Fibroblast of peridontal ligament (primary cell): ENCODE measurements around the gene LHX5.
A peak's percentile ranks its signal among the peaks of the same experiment; 100 is the strongest.

Experiments
- DNase-seq: peaks from one replicate; pipeline ENCODE4 v3.0.0-alpha.2; 2010; ENCODE audit errors: extremely low read depth

Gene LHX5

GRCh38 chr12:113465808-113466453, 5.7 kb downstream of the LHX5 start:
- no peak for DNase-seq

DNA sequence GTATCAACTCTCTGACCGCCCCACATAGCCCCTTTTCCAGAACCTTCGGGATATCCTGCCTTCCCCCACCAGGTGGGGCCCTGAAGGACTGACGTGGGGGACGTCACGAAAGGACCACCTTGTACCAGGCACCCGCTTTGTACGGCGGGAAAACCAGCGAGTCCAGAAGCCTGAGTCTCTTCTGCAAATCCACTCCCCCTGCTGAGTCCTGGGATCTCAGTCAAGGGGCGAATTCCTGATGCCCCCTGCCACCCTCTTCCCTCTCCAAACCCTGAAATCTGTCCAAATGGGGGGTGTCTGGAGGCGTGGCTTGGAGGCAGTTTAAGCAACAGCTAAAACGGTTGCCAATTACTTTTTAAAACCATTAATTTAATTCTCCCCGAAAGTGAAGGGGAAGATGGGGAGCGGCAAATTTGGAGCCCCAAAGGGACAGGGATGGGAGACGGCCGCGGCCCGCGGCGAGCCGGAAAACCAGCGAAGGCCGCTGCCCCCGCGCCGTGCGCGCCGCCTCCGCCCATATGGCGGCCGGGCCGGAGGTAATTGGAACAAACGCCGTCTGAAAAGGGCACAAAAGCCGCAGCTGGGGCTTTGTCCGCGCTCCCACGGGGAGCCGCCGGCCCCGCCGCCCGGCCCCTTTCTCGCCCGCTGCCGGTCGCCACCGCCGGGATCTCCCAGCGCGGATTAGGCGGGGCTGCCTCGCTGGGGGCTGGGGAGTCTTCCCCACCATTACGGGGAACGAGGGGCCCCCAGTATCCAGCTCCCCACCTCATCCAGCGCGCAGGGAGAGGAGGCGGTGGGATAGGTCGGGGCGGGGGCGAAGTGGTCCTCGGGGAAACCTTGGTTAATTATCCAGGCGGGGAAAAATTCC, 6.6 kb downstream of the LHX5 start:
- no peak for DNase-seq

DNA sequence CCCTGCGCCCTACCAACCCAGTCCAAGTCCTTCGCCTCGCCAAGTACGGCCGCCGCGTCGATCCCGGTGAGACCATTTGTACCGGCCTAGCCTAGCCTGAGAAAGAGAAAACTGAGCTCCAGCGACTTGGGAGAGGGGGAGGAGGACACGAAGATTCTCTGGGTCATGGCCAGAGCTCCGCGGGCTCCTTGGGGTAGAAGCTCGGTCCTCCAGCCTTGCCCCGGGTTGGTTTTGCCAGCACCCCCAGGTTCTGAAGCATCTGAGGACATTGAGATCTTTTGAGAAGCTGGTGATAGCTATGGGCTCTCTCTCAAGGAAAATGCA, 7.3 kb downstream of the LHX5 start:
- no peak for DNase-seq

DNA sequence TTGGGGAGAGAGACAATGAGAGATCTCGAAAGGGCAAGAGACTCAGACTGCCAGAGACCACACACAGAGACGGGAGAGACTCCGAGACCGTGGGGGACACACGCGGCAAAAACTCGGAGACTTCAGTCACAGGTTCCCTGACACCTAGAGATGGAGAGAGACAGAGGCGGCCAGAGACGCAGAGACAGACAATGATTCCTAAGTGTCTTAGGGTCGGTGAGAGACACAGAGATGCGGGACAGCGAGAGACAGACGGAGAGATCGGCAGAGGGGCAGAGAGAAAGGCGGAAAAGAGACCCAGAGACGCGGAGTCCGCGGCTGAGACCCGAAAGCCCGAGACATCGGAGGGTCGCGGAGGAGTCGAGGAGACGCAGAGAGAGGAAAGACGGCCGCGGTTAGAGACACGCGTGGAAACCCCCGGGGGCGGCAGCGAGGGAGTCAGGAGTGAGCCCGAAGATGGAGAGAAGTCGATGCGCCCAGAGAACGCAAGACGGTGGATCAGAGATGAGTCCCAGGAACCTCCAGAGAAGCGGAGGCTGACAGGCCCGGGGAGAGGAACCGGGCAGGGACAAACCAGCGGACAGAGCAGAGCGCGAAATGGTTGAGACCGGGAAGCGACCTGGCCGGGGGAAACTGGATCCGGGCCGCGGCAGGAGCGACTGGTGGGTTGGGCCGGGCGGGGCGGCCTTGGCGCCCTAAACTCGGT, 7.8 kb downstream of the LHX5 start:
- DNase-seq: no peak

GRCh38 chr12:113462998-113463745, 8.5 kb downstream of the LHX5 start:
- no peak for DNase-seq

GRCh38 chr12:113462117-113462774, 9.4 kb downstream of the LHX5 start:
- DNase-seq: peak; percentile 72

DNA sequence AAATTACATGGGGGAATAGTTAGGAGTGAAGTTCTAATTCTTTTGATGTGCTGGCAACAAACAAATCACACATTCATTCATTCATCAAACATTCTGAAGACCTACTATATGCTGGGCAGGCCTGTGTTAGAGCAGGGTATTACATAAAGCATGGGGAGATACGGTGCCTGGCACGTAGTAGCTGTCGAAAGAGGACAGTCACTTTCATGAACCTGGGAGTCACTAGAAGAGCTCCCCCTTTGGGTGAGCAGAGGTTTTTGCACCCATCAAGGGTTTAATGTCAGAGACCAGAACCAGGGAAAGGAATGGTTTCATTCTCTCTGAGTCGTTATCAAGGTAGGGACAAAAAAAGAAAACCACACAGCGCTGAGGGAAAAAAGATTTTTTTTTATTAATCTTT, 10.0 kb downstream of the LHX5 start:
- no peak for DNase-seq

DNA sequence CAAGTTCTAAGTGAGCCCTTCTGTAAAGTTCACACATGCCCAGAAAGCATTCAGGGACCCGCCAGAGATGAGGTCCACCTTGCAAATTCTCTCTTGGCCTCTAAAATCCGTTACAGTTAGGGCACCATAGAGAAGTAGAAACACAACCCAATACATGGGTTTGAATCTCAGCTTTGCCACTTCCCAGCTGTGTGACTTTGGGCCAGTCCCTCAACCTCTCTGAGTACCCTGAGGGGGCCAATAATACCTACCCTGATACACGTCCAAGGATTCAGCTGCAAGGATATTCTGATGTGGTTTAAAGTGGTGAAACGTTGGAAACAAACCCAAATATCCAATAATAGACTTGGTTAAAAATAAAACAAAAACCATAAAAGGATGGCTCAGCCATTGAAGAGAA, 11.7 kb downstream of the LHX5 start:
- no peak for DNase-seq

DNA sequence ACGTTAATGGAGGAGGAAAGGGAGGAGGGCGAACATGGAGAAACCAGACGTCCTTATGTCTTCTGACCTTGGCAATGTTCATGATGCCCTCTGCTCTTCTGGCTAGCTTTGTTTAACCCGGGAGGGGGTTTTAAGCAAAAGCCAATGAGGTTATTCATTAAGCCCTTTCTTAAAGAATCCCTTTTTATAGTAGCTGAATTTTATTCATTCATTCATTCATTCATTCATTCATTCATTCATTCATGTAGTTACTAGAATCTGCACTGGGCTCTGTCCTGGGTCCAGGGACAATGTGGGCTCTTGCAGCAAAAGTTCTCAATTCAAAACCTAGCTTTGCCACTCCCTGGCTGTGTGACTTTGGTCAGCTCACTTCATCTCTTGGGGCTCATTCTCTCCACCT, 14.0 kb downstream of the LHX5 start:
- DNase-seq: no peak

- no peak for DNase-seq
Observed at GRCh38 chr12:113457185-113457584, 14.5 kb downstream of the LHX5 start.

- DNase-seq: no peak
Observed at GRCh38 chr12:113456761-113457160, 14.9 kb downstream of the LHX5 start.

GRCh38 chr12:113456199-113456598, 15.5 kb downstream of the LHX5 start:
- DNase-seq: no peak

- DNase-seq: no peak
Observed at GRCh38 chr12:113453330-113453729, 18.3 kb downstream of the LHX5 start.

DNA sequence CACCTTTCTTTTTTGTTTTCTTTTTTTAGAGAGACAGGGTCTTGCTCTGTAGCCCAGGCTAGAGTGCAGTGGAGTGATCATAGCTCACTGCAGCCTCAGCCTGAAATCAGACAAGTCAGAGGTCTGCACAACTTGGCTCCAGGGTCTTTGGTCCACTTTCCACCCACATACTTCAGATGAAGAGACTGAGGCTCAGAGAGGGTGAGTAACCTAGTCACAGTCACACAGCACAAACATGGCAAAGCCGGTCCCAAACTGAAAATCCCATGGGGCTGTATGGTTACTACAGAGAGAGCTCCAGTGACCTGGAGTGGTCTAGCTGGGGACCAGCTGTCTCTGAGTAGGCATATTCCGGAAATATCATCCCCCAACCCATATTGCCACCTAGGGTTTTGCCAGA, 19.2 kb downstream of the LHX5 start:
- DNase-seq: no peak

- no peak for DNase-seq
Observed at GRCh38 chr12:113449839-113450238, 21.8 kb downstream of the LHX5 start.

DNA sequence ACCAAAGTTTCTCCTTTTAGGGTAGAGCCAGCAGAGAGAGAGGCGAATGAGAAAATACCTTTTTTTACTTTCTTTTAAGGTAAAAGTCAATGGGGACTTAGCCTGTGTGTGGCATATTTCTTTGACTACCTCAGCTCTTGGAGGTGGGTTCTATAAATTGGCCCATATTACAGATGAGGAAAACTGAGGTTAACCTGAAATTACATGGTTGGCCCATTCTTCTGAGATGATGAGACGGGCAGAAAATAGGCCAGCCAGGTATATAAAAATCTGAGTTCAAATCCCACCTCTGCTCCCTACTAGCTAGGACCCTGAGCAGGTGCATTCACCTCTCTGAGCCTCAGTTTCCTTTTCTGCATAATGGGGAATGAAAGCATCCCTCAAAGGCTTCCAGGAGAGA, 22.4 kb downstream of the LHX5 start:
- DNase-seq: no peak

GRCh38 chr12:113448873-113449272, 22.8 kb downstream of the LHX5 start:
- no peak for DNase-seq

GRCh38 chr12:113445544-113446171, 26.0 kb downstream of the LHX5 start:
- DNase-seq: peak; percentile 14

GRCh38 chr12:113443030-113443539, 28.6 kb downstream of the LHX5 start:
- no peak for DNase-seq

- DNase-seq: no peak
Observed at GRCh38 chr12:113440947-113441782, 30.5 kb downstream of the LHX5 start.
